ENCODE data around the gene SBF2.

GRCh38 chr11:9922806-9923205 is 371.2 kb downstream of the SBF2 start:
- TF ChIP-seq POLR2AphosphoS5 (IDR thresholded peaks at IDR 0.05) (no peak), EP300 (IDR thresholded peaks at IDR 0.05) (no peak)
